ENCODE results near the gene KIF26B.
"Not testable (repeated sequence)": the region's sequence is repeated elsewhere in the genome, so short reads cannot be mapped to it uniquely, and the experiment has no call there.

KIF26B gene

DNA sequence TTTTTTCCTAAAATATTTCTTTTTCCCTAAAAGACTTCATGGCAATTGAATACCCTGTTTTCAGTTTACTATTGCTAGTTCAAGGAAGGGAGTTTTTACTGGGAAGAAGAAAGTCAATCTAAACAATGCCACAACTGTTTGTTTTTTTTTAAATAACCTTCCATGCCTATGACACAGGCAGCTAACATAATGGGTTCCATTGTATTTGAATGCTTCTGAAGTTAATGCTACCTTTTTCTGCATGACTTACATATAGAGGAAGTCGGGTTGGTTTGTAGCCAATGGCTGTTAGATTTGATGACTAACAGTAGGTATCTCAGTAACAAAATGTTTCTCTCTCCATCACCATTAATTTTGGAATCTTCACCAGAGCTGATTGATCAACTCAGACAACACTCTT, 134.0 kb downstream of the KIF26B start:
- DNase-seq = no peak

DNA sequence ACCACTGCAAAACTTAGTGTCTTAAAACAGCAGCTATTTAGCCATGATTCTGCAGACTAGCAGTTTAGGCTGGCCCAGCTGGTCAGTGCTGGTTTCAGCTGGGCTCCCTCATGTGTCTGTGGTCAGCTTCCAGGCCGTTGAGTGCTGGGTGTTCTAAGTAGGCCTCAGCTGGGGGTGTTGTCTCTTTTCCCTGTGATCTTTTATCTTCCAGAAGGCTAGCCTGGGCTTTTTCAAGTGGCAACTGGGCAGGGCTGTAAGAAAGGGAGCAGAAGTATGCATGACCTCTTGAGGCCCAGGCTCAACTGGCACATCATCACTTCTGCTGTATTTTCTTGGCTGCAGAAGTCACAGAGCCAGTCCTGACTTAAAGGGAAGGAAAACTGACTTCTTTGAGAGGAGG, 136.1 kb downstream of the KIF26B start:
- DNase-seq = no peak

DNA sequence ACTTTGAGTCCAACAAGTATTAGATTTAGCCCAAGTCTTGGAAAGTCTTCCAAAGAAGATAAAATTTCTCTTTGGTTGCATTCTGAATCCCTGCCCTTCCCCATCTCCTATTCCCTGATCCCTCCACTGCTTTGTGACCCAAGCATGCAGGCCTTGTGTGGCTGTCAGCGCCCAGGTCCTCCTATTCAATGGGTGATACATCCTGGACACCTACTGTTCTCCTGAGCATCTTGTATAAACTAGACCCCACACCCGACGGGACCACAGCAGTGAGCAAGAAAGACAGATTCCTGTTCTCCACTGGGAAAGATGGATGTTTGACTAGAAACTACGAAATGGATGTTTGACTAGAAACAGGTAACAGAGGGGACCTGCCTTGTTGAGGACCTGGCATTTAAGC, 136.6 kb downstream of the KIF26B start:
- DNase-seq = no peak

DNA sequence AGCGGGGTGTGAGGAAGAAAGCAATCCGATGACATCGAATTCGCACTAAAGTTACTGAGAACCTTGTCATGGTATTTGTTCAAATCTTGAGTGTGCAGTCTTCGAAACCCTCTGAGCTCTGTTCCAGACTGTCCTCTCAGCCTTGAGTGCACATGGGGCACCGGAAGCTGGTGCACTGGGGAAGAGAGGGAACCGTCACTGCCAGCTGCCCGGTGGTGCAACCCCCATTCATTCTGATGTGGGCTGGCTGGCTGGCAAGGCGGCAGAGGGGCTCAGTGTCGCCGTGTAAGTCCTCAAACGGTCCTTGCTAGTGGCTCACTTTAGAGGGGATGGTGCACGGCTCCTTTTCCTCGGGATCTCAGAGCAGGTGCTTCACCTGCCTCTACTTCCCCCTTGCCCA, 137.4 kb downstream of the KIF26B start:
- DNase-seq = no peak

DNA sequence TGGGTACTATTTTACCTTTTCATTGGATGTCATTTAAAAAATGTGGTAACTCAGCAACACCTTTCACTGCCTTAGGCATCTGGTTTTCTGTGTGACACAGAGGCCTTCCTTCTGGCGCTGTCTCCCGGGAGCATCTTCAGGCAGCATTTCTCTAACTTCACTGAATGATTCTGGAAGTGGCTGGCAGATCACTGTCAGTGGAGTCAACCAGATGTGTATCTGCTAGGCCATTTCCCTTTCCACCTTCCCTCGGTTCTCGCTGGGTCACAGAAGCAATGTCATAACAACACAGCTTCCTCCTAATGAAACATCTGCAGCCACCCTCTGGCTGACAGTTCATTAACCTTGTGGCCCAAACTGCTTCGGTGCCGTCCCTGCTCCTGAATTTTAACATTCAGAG, 137.8 kb downstream of the KIF26B start:
- DNase-seq = no peak

DNA sequence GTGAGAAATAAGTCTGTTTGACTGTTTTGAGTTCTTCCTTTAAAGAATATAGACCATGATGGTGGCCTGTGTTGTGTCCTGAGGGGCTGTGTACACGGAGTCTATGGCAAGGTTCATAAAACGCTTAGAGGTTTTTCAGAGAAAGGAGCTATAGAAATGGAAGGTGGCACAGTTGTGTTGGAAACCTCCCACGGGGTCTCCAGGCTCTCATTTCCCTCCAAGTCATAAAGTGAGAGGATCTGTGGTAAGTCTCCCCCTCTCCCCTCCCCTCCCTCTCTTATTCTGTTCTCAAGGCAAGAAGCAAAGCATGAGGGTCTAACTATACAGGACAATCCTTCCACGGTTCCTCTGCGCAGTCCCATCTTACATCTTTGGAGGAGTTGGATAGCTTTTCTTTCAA, 139.2 kb downstream of the KIF26B start:
- DNase-seq = no peak

DNA sequence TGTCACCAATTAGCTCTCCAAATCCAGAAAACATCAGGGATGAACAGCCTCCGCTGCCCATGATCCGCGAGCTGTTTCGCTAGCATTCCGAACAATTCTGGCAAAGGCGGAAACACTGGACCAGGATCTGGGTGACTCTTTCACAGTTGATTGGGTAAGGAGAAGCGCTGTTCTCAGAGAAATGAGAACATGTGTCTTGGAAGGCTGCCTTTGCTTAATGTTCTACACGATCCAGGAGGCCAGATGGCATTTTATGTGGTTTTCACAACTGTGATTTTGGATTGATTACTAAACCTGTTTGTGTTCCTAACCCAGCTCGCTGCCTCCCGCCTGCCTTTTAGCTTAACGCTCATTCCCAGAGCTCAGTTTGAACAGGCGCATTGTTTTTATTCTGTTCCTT, 144.0 kb downstream of the KIF26B start:
- DNase-seq = no peak

DNA sequence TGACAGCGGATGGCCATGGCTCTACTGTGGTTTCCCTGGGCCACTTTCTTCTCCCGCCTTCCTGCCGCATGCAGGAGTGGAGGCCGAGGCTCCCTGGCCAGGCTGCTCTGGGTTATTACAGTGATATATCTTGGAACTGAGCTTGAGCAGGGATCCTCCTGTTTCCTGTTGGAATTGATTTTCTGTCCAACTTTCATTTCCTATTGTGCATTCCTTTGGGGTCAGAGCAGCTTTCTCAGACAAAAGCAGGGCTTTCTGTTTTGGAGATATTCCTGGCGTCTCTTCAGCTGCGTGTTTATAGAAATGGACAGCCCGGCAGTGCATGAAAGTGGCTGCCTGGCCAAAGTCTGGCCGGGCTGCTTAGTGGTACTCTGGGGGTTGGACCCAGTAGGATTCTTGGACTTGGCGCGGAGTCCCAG, 146.4 kb downstream of the KIF26B start:
- DNase-seq = no peak

DNA sequence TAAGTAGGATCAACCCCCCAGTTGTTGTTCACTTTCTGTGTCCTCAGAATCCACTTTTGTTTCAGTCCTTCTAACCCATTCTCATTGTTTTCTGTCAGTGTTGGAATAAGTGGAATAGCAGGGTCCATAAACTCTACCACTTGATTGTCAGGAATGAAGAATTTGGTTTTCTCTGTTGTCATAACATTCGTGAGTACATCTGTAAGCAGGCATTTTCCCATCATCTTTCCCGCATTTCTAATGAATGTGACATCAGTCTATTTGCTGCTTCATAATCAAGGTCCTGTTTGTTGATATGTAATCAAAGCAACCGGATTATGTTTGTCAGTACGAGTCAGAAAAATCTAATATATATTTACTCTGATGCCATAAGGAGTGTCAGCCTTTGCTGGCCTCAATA, 147.1 kb downstream of the KIF26B start:
- no peak for DNase-seq

DNA sequence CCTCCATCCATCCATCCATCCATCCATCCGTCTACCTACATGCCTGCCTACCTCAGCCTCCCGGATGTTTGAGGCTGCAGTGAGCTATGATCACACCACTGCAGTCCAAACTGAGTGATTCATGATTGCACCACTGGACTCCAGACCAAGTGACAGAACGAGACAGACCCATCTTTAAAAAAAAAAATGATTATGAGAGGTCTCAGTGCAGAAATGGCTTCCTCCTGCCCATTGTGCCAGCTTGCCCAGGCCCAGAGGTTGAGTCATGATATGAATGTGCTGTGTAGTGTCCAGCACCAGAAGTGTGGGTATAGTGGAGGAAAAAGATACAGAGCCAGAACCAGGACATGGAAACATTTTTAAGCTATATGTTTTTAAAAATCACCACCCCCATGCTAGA, 149.9 kb downstream of the KIF26B start:
- DNase-seq = no peak

DNA sequence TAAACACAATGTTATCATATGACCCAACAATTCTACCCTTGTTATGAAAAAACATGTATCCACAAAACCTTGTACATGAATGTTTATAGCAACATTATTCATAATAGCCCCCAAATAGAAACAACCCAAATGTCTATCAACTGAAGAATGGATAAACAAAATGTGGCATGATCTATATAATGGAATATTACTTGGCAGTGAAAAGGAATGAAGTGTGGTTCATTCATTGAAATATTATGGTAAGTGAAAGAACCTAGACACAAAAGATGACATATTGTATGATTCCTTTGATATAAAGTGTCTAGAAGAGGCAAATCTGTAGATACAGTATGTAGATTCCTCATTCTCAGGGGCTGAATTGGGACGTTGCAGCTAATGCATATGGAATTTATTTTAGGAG, 151.2 kb downstream of the KIF26B start:
- no peak for DNase-seq

DNA sequence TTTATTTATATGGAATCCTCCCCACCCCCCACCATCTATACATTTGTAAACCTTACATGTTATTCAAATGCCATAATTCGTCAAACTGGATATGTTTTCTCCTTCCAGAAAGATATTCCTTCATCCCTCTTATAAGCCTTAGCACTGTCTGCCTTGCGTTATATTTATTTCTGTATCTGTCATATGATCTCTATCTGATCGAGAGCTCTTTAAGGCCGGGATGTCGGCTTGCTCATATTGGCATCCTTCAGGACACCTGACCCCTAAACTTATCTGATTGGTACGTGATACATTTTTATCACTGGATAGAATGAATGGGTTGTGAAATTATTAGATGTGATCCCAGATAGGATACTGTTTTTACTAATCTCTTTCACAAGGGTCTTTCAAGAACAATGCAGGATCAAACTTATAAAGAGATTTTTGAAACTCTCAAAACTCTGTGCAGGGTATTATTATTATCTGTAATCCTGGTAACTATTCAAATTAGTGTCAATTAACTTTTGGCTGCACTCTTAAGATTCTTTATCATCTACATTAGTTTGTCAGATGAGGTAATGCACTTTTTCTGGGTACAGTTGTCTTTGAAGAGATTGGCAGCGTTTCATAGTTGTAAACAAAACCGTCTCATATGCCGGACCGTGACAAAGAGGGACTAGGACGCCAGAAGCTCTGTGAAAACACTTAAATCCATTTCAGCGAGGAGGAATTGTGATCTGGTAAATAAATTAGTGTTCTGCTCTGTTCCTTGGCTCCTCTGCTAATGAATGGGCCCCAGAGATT, 152.0 kb downstream of the KIF26B start:
- no peak for DNase-seq

DNA sequence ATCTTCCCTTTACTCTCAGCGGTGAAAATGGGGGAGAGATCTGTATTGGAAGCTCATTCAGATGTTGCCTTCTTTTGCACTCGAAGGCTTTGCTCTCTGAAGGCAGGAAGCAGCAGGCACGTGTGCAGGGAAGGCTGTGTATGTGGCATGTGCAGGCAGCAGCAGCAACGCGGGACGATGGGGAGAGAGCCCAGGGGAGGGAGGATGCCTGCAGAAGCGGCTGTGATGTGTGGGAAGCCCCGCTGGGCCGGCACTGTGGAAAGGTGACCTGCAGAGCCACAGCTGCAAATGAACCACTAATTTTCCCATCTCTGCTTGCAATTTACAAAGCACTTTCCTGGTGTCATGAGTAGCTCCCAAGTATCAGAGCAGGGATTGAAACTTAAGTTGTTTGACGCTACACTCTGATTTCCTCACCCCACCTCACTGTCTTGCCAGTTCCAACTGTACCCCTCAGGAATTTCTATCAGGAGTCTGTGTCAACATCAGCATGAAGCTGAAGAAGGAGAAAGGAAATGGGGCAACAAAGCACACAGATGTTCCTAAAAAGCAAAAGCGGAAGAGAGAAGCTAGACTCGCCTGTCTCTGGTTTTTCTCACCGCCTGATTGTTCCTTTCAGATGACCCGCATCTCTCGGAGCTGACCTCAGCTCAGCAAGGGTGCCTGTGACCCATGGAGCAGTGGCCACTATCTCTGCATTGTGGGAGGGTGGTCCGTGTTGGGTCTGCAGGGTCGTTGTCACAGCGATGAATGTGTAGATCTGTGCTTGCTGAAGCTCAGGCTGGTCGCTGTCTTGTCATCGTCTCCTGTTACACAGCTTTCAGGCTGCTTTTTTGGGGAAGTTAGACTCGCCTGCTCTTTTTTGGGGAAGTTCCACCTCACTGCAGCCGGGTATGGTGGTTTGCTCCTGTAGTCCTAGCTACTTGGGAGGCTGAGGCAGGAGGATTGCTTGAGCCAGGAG, 156.1 kb downstream of the KIF26B start:
- DNase-seq = no peak

DNA sequence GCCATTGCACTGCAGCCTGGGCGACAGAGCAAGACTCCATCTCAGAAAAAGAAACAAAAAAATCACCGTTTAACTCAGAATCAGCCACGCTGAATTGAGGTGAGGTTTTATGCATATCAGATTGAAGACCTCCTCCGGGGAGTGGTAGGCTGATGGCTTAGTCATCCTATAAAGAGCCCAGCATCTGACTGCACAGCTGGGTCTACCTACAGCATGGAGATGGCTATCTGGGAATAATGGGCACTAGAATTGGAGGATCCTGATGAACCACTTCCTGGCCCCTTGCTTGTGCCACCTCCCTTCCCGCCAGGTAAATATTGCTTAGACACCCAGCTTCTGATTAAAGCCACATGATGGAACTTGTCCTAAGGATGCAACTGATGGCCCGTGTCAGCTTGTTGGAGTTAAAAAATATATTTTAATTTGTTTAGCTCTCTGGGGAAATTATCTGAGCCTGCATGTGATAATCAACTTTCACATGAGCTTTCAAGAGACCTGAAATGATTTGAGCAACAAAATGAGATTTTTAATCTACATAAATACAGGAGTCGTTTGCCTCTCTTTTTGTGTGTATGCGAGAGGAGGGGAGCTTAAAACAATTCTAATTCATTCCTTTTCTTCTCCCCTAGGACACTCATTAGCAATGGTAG, 157.2 kb downstream of the KIF26B start:
- no peak for DNase-seq

DNA sequence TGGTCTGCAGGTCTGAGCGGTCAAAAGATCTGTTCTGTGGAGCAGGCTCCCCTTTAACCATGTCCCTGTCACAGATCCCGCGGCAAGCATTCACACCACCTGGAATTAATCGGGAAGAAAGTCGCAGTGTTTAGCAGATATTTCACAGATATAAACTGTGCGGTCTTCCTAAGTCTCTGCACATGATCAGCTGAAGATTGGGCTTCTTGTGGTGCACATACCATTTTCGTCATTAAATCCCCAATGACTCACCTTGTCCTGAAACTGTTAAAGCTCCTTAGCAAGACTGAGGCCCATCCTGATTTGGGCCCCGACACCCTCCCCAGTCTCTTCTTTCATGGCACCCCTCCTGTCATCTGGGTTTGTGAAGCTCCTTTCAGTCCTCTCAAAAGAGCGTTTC, 158.8 kb downstream of the KIF26B start:
- DNase-seq = no peak

DNA sequence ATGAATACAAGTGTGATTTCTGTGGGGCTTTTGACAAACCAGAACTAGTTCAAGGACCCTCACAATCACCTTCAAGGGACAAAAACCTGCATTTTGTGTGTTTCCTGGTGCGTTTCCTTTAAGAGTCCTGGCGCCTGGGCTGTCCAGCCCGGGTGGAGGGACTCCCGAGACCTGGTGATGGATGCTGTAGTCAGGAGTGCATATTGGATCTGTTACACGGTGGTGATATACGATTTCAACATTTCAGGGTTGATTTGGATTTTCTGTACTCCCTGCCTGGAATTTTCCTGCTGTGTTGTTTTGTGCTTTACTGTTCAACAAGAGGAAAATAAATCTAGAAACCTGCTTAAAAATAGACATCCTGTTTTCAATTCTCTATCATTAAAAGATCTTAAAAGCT, 162.0 kb downstream of the KIF26B start:
- no peak for DNase-seq

DNA sequence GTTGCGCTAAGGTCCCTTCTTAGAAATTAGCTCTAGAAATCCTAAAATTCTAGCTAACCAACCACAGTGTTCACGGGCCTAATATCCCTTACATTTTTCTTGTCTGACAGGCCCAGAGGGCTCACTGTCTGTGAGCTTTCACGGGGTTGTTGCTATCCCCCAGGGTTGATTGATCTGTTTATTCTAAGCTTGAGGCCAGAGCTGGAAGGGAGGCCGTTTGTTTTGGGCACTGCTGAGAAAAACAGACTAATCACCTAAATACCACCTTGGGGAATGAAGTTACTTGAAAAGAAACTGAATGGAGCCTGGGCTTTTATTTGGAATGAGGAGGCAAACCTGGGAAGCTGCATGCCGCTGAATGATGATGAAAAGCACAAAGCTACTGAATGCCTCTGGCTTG, 162.4 kb downstream of the KIF26B start:
- no peak for DNase-seq

DNA sequence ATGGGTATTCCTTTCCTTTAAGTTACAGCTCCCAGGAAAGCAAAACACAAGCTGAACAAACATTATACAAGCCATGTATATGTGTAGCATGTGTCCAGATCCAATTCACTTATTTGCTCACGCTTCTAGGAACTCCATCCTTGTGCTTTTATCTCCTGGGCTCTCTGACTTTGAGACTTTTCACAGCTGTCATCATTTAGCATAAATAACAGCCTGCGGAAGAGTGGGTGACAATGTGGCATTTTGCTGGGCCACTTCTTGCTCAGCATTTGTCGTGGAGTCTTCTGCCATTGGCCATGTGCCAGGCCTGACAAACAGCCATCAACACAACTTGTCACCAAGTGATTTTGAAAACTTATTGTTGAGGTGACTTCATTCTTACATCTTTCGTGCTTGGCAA, 164.3 kb downstream of the KIF26B start:
- DNase-seq = no peak

DNA sequence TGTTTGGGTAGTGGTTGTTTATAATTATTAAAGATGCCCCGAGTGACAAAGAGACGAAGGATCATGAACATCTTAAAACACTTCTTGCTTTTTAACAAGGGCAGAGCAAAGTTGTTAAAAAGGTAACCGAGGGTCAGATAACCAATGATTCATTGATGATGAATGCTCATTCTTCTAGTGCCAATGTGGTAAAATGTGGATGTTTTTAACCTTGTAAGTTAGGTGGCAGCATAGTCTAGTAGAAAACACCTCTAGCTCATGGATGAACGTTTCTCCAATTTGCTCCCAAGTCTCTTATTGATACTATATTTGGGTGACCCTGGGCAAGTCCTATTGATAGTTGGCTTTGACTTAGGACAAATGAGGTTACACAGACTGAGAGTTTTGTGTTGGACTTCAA, 167.9 kb downstream of the KIF26B start:
- DNase-seq = no peak

DNA sequence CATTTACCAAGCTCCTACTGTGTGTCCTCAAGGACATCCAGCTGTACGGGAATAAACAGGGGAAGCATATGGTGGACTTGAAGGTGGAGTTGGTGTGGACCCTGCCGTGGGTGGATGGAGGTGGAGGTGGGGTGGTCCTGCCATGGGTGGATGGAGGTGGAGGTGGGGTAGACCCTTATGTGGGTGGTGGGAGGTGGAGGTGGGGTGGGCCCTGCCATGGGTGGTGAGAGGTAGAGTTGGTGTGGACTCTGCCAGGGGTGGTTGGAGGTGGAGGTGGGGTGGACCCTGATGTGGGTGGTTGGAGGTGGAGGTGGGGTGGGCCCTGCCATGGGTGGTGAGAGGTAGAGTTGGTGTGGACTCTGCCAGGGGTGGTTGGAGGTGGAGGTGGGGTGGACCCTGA, 169.0 kb downstream of the KIF26B start:
- not testable (repeated sequence) for DNase-seq

DNA sequence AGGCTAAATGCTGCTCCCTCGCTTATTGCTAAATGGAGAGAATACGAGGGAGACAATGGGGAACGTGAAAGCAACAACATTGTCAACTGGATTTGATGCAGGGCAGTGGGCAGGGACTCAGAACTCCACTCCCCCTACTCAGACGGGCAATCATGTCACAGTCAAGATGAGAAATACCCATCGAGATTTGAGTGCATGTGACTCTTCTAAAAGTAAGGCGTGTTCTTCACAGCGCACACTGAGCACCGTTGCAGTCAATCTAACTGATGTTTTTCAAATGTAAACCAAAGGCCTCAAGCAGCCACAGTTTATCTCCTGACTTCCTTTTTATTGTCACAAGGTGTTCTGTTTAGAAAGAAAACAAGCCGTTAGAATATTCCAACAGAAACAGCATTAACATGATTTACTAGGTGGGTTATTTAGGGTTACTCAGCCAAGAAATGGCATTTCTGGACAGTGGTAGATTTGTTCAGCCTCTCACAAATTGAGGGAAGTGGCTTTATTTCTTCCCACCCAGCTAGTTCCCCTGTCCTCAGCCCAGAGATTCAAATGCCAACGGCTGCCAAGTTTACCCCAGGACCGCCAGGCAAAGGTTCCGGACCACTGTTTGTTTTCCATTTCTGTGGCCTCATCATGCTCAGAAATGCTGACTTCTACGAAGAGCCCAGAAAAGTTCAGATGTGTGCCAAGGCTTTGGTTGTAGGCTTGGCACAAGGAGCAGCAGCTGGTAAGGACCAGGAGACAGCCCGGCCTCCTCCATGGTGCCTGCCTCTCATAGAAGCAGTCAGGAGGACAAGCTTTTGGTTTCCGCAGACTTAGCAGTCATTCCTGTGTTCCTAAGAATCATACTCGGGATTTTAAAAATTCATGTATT, 171.4 kb downstream of the KIF26B start:
- DNase-seq = no peak

DNA sequence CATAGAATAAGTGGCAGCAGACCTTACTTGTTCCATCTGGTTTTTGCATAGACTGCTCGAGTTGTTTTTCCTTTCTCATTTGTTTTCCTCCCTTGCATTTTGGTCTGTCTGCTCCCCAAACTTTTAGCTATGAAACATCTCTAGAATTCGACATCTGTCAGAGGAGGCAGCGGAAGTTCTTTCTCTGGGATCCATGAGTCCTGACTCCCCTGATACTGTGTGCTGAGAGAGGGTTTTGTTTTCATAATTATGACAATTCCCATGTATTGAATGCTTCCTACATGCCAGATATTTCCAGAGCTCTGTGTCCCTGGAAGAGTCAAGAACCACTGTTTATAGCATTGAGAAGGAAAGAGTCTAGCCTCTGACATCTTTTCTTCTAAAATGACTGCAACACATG, 172.6 kb downstream of the KIF26B start:
- DNase-seq = no peak

DNA sequence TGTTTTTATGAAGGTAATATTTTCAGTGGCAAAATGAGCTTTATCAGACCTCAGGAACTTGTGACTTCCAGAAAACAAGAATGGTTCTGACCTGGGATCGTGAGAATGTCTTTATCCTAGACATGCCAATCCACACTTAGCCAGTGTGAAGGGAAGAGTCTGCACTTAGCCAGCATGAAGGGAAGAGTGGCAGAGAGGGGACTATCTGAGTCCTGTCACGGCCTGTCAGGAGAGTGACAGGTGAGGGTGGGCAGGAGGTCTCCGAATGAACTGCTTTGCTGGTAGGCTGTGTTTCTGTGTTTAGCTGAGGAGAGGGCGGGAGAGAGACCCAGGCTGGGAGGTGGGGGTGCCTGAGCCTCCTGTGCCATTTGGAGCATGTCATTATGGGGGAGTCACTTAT, 173.1 kb downstream of the KIF26B start:
- no peak for DNase-seq

Measured in activated CD8-positive, alpha-beta memory T cell treated with anti-CD3 and anti-CD28 coated beads, Interleukin-2, amount 50 U/mL, for 4 hours (primary cell).